OCI-LY1 (cell line): ENCODE data around the gene NPSR1.

Experiments
- H2AFZ ChIP-seq: fragments of 200-600 bp; sonication (generic), shearing (Covaris generic); 2 replicates; pipeline ENCODE4 v1.6.0; 2014; ENCODE audit warnings: antibody characterized with exemption, mild to moderate bottlenecking, low read length
- H3F3A ChIP-seq: fragments of 200-600 bp; sonication (generic), shearing (Covaris generic); 2 replicates; pipeline ENCODE4 v1.6.0; 2014; ENCODE audit warnings: mild to moderate bottlenecking, antibody characterized with exemption, low read length, moderate library complexity; ENCODE audit not compliant: insufficient read depth
- H3K27ac ChIP-seq: fragments of 200-600 bp; sonication (generic); 2 replicates; pipeline ENCODE4 v1.5.1; 2014; ENCODE audit warnings: low read length, mixed run types, mild to moderate bottlenecking, low read depth; ENCODE audit not compliant: poor library complexity, severe bottlenecking
- H3K27me3 ChIP-seq: fragments of 200-600 bp; sonication (generic); 2 replicates; pipeline ENCODE4 v1.6.0; 2014; ENCODE audit warnings: antibody characterized with exemption, mild to moderate bottlenecking, low read length, moderate library complexity; ENCODE audit not compliant: insufficient read depth
- H3K36me3 ChIP-seq: fragments of 200-600 bp; sonication (generic); 2 replicates; pipeline ENCODE4 v1.6.1; 2014; ENCODE audit warnings: mild to moderate bottlenecking, antibody characterized with exemption, low read length, moderate library complexity, mixed read lengths; ENCODE audit not compliant: insufficient read depth
- H3K4me1 ChIP-seq: fragments of 200-600 bp; sonication (generic); 2 replicates; pipeline ENCODE4 v1.5.1; 2014; ENCODE audit warnings: mild to moderate bottlenecking, low read length, moderate library complexity; ENCODE audit not compliant: insufficient read depth, severe bottlenecking
- H3K4me2 ChIP-seq: fragments of 200-600 bp; sonication (generic), shearing (Covaris generic); 2 replicates; pipeline ENCODE4 v1.6.1; 2014; ENCODE audit warnings: low read length
- H3K4me3 ChIP-seq: fragments of 200-600 bp; sonication (generic); 2 replicates; pipeline ENCODE4 v1.5.1; 2014; ENCODE audit warnings: low read length, low read depth, mild to moderate bottlenecking, mixed read lengths; ENCODE audit not compliant: poor library complexity, severe bottlenecking
- H3K79me2 ChIP-seq: fragments of 200-600 bp; shearing (Covaris generic); 2 replicates; pipeline ENCODE4 v1.6.1; 2016; ENCODE audit warnings: mixed run types, low read length, mixed read lengths; ENCODE audit not compliant: insufficient read depth
- H3K9ac ChIP-seq: fragments of 200-600 bp; sonication (generic), shearing (Covaris generic); 2 replicates; pipeline ENCODE4 v1.6.1; 2014; ENCODE audit warnings: mild to moderate bottlenecking, low read length, mixed read lengths
- H3K9me2 ChIP-seq: fragments of 200-600 bp; sonication (generic), shearing (Covaris generic); 2 replicates; pipeline ENCODE4 v1.6.1; 2014; ENCODE audit warnings: low read depth, mild to moderate bottlenecking, low read length, mixed read lengths
- H3K9me3 ChIP-seq: fragments of 200-600 bp; shearing (Covaris generic); 2 replicates; pipeline ENCODE4 v1.6.1; 2014; ENCODE audit warnings: low read length, mixed read lengths
- H4K20me1 ChIP-seq: fragments of 200-600 bp; sonication (generic), shearing (Covaris generic); 2 replicates; pipeline ENCODE4 v1.6.0; 2016; ENCODE audit warnings: mild to moderate bottlenecking, low read length; ENCODE audit not compliant: insufficient read depth
- EZH2 ChIP-seq: fragments of 200-600 bp; sonication (generic), shearing (Covaris generic); IDR thresholded peaks from 2 replicates; pipeline ENCODE4 v1.8.0; 2017; ENCODE audit warnings: borderline replicate concordance, mixed run types, mild to moderate bottlenecking, antibody characterized with exemption, low read length, moderate library complexity, mixed read lengths
- TF ChIP-seq, protein P1 (sequence below): fragments of 200-600 bp; sonication (generic), shearing (Covaris generic); IDR thresholded peaks from 2 replicates; pipeline ENCODE4 v1.5.1; 2017; ENCODE audit warnings: mild to moderate bottlenecking, antibody characterized with exemption, low read length, moderate library complexity, mixed read lengths

NPSR1 gene

DNA sequence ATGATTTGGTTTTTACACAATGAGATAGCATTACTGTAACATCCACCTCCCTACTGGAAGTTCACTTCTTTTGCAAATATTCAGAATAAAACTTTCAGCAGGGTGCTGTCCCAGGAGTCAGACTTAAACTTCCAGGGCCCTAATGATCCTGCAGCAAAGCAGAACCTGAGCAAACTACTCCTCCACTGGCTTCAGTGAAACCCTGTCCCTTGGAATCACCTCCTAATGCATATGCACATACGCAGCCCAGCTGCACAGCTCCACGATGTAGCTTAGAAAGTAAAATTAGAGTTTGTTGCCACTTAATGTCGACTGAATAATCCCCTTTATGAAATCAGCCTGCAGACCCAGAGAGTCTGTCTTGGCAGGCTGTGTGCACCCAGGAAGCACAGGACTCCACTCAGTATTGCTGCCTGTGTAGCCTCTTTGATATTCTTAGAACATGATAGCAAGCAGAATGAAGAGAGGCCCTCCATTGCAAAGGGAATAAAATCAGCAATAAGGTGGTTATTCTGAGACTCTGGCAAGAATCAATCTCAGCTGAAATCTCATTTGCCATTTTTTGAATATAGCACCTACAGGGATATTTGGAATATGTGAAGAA is 1.6 kb downstream of the NPSR1 start:
- Histone ChIP-seq H3K9me3 (no peaks in the 10 kb centered on the region), H3K9ac (no peak overlapping the region), H3K9me2 (no peaks in the 10 kb centered on the region), H3K27me3 (no peaks in the 10 kb centered on the region), H3F3A (no peaks in the 10 kb centered on the region), H3K36me3 (no peaks in the 10 kb centered on the region), H4K20me1 (no peaks in the 10 kb centered on the region), H3K4me3 (no peak overlapping the region), H3K4me1 (no peaks in the 10 kb centered on the region), H3K79me2 (no peaks in the 10 kb centered on the region), H3K27ac (no peak overlapping the region), H3K4me2 (no peak overlapping the region), H2AFZ (no peak overlapping the region)
- TF ChIP-seq, protein P1, sequence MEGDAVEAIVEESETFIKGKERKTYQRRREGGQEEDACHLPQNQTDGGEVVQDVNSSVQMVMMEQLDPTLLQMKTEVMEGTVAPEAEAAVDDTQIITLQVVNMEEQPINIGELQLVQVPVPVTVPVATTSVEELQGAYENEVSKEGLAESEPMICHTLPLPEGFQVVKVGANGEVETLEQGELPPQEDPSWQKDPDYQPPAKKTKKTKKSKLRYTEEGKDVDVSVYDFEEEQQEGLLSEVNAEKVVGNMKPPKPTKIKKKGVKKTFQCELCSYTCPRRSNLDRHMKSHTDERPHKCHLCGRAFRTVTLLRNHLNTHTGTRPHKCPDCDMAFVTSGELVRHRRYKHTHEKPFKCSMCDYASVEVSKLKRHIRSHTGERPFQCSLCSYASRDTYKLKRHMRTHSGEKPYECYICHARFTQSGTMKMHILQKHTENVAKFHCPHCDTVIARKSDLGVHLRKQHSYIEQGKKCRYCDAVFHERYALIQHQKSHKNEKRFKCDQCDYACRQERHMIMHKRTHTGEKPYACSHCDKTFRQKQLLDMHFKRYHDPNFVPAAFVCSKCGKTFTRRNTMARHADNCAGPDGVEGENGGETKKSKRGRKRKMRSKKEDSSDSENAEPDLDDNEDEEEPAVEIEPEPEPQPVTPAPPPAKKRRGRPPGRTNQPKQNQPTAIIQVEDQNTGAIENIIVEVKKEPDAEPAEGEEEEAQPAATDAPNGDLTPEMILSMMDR = no peak
- no peak for TF ChIP-seq EZH2

DNA sequence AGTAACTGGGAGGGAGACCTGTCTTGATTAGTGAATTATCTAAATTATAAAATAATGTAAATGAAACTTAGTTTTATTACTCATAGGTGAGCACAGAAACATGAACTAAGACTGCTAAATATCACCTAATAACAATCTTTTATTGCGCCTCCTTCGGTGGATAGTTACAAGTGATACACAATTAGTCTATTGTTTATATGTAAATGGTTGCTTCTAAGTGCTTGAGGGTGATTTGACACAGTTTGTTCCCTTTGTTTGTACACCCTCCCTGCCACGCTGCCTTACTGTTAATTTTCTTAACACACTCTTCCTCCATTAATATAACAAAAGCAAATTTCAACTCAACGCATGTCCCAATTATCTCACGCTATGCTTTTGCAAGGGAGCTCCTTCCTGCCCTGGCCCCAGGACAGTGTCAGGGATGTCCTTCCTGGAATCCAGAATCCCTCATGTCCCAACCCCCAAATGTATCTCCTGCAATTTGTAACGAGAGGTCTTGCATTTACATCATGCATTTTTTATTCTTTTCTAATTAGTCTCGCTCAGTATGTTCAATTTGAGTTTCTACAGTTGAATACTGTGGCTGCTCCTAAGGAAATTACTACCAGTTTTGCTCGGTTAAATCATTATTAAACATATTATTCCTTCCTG is 4.2 kb downstream of the NPSR1 start:
- no peak overlapping the region for H3K4me2 ChIP-seq
- no peaks in the 10 kb centered on the region for H3K27me3 ChIP-seq
- no peaks in the 10 kb centered on the region for H3F3A ChIP-seq
- no peaks in the 10 kb centered on the region for H3K79me2 ChIP-seq
- no peaks in the 10 kb centered on the region for H4K20me1 ChIP-seq
- no peak for TF ChIP-seq EZH2
- TF ChIP-seq, protein P1 = no peak
- no peaks in the 10 kb centered on the region for H3K4me1 ChIP-seq
- H2AFZ ChIP-seq = no peak overlapping the region
- no peaks in the 10 kb centered on the region for H3K36me3 ChIP-seq
- no peak overlapping the region for H3K9ac ChIP-seq
- no peaks in the 10 kb centered on the region for H3K9me3 ChIP-seq
- H3K27ac ChIP-seq = no peak overlapping the region
- no peaks in the 10 kb centered on the region for H3K9me2 ChIP-seq
- no peak overlapping the region for H3K4me3 ChIP-seq

DNA sequence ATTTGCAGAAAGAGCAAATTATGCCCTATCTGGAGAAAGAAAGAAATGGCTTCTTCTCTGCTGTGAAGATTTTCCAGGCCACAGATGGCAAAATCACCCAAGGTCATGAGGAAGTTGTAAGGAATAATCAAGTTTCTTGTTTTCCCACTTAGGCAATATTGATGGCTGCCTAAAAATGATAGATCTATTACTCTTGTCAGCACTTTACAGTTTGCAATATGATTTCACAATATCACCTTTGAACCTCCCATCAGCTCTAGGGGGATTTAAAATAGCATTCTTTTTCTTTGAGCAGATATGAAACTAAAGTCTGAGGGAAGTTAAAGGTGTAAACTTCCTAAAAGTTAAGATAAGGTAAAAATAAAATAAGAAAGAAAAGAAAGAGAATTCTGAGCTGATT is 6.7 kb downstream of the NPSR1 start:
- no peaks in the 10 kb centered on the region for H3K9me2 ChIP-seq

More for the DNA sequence above, 6.7 kb downstream of the NPSR1 start:
- H3K4me3 ChIP-seq = no peak overlapping the region
- H3K27me3 ChIP-seq = no peaks in the 10 kb centered on the region
- H2AFZ ChIP-seq = no peak overlapping the region
- TF ChIP-seq, protein P1 = no peak
- TF ChIP-seq EZH2 = no peak
- H3K27ac ChIP-seq = no peak overlapping the region
- H4K20me1 ChIP-seq = no peaks in the 10 kb centered on the region
- no peaks in the 10 kb centered on the region for H3K36me3 ChIP-seq
- H3K79me2 ChIP-seq = no peaks in the 10 kb centered on the region
- no peak overlapping the region for H3K4me2 ChIP-seq
- H3K4me1 ChIP-seq = no peaks in the 10 kb centered on the region
- H3K9me3 ChIP-seq = no peaks in the 10 kb centered on the region
- H3F3A ChIP-seq = no peaks in the 10 kb centered on the region
- no peak overlapping the region for H3K9ac ChIP-seq
